Ascending aorta (tissue), 2 donors: ENCODE measurements around the gene SNTB2. TPM values are rescaled to one million over a fixed set of nuclear protein-coding genes. Genes with fewer than 3 reads are reported as not detected.

ENCODE experiments used
- DNase-seq, 2 donors: peaks; one replicate each; pipeline ENCODE4 v3.0.0-alpha.2; 2019; ENCODE audit warnings: low spot score in 2 of 2
- H3K27ac ChIP-seq, 2 donors: fragments of 200-600 bp; sonication (generic); one replicate each; pipeline ENCODE4 v1.5.1; 2016 to 2017; ENCODE audit warnings: mild to moderate bottlenecking in 1 of 2
- H3K27me3 ChIP-seq: fragments of 200-600 bp; sonication (generic); one replicate; pipeline ENCODE4 v1.5.1; 2017
- H3K36me3 ChIP-seq, 2 donors: fragments of 200-600 bp; sonication (generic); one replicate each; pipeline ENCODE4 v1.5.1; 2016
- H3K4me1 ChIP-seq, 2 donors: fragments of 200-600 bp; sonication (generic); one replicate each; pipeline ENCODE4 v1.5.1; 2016 to 2017; ENCODE audit warnings: mild to moderate bottlenecking in 1 of 2
- H3K4me3 ChIP-seq, 2 donors: fragments of 200-600 bp; sonication (generic); one replicate each; pipeline ENCODE4 v1.5.1; 2016 to 2017; ENCODE audit warnings: mild to moderate bottlenecking in 1 of 2
- H3K9me3 ChIP-seq, 2 donors: fragments of 200-600 bp; sonication (generic); one replicate each; pipeline ENCODE4 v1.5.1; 2016
- intact Hi-C: fragments of 100-400 bp; cut with DNase I; formaldehyde crosslinking; loops from one replicate; pipeline ENCODE4 v1.15.1; 2023
- total RNA-seq: library from RNA; depleted of rRNA; stranded (reverse); fragments of >200 nt; gene quantifications from one replicate; pipeline ENCODE4 v1.1.0, GENCODE V29; 2016
- TF ChIP-seq, protein P1 (sequence below), 3 experiments: fragments of 200-600 bp in 2 of 3; fragments of 450-650 bp in 1 of 3; sonication (generic) in 2 of 3; IDR thresholded peaks; one replicate each; pipeline ENCODE4 v1.5.1; 2016 to 2019; ENCODE audit warnings: antibody characterized with exemption in 3 of 3, mild to moderate bottlenecking in 1 of 3, moderate library complexity in 1 of 3

The SNTB2 gene
- total RNA-seq, 1 donor from 2014 or later = 19.7 TPM

DNA sequence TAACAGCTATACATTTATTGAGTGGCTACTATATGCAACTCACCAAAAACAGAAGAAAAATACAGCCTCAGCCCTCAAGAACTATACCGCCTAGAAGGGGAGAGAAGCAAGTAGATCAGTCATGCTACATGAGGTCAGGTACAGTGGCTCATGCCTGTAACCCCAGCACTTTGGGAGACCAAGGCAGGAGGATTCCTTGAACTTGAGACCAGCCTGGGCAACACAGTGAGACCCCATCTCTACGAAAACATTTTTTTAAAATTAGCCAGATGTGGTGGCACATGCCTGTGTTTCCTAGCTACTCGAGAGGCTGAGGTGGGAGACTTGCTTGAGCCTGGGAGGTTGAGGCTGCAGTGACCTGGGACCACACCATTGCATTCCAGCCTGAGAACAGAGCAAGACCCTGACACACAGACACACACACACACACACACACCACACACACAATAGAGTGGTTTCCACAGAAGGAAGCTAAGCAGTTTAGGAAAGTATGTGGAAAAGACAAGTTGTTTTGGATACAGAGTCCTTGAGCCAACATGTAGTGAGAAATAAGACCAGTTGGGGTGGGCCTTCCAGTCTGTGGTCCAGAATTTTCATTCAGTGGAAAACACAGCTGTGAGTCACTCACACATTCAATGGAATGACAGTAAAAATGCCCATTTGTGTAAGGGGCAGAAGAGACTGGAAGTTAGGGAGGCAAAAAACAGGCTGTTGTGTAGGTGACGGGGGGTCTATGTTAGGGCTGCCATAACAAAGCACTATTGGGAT is 10.7 kb upstream of the SNTB2 start:
- intact Hi-C loops = loop anchor here (10.0 kb wide), 1 partner anchor 1169 kb away; the partner anchor contains the start of gene DDX19A
- TF ChIP-seq, protein P1, sequence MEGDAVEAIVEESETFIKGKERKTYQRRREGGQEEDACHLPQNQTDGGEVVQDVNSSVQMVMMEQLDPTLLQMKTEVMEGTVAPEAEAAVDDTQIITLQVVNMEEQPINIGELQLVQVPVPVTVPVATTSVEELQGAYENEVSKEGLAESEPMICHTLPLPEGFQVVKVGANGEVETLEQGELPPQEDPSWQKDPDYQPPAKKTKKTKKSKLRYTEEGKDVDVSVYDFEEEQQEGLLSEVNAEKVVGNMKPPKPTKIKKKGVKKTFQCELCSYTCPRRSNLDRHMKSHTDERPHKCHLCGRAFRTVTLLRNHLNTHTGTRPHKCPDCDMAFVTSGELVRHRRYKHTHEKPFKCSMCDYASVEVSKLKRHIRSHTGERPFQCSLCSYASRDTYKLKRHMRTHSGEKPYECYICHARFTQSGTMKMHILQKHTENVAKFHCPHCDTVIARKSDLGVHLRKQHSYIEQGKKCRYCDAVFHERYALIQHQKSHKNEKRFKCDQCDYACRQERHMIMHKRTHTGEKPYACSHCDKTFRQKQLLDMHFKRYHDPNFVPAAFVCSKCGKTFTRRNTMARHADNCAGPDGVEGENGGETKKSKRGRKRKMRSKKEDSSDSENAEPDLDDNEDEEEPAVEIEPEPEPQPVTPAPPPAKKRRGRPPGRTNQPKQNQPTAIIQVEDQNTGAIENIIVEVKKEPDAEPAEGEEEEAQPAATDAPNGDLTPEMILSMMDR (IDR thresholded peaks at IDR 0.05) = no peak
- peak overlapping the region; percentile 5 to 35 for H3K27ac ChIP-seq
- peak in 1 of 2 donors; percentile 63 for DNase-seq
- no peaks in the 10 kb centered on the region for H3K27me3 ChIP-seq
- H3K4me1 ChIP-seq = peaks cover 10 to 41% of the 10 kb centered on the region in 2 donors
- H3K9me3 ChIP-seq = no peaks in the 10 kb centered on the region
- no peak overlapping the region for H3K4me3 ChIP-seq
- no peaks in the 10 kb centered on the region for H3K36me3 ChIP-seq

DNA sequence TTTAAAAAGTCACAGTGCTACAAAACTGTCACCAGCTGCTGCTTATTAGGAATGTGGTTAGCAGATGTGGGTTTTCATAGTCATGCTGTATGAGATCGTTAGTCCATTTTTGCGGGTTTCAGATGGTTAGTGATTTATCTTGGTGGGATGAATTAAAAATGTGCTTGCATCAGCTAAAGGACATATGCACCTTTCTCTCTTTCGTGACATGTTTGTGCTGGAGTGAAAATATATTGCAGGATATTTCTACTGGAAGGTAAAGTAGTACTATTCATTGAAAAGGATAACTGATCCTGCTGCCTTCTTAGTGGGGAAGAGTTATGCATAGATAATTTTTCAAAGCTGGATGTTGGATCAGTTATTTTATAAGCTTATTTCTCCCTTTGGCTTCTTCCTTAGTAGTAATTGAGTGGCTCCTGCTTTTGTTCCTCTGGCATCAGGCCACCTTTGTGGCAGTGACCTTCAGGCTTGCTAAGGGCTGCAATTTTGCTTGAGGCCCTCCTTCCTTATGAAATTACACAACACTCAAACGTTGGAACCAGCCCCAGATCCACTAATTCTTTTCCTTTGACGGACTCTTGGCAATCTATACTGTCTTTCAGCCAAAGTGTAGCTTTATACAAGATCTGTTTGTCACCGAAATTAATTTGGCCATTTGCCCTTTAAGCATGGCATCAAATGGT is 7.5 kb upstream of the SNTB2 start:
- intact Hi-C loops = loop anchor here (10.0 kb wide), 1 partner anchor 1165 kb away; the partner anchor contains the start of gene DDX19A
- Histone ChIP-seq H3K4me3 (no peak overlapping the region), H3K36me3 (no peaks in the 10 kb centered on the region), H3K4me1 (peaks cover 5 to 37% of the 10 kb centered on the region in 2 donors), H3K27ac (peak overlapping the region; percentile 73 to 79), H3K9me3 (no peaks in the 10 kb centered on the region), H3K27me3 (no peaks in the 10 kb centered on the region)
- TF ChIP-seq, protein P1 (IDR thresholded peaks at IDR 0.05) = no peak
- DNase-seq = peak in 1 of 2 donors; percentile 89

DNA sequence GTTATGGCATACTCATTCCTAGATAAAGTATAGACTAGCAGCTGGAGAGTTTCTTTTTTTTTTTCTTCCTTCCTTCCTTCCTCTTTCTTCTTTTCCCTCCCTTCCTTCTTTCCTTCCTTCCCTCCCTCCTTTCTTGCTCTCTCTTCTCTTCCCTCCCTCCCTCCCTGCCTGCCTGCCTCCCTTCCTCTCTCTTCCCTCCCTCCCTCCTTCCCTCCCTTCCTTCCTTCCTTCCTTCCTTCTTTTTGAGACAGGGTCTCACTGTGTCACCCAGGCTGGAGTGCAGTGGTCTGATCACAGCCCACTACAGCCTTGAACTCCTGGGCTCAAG is 7.0 kb upstream of the SNTB2 start:
- TF ChIP-seq, protein P1 (IDR thresholded peaks at IDR 0.05) = no peak
- Histone ChIP-seq H3K27ac (peak overlapping the region; percentile 73 to 79), H3K27me3 (no peaks in the 10 kb centered on the region), H3K4me3 (no peak overlapping the region), H3K36me3 (no peaks in the 10 kb centered on the region), H3K9me3 (no peaks in the 10 kb centered on the region), H3K4me1 (peaks cover 5 to 37% of the 10 kb centered on the region in 2 donors)
- intact Hi-C loops = no loop called here
- no peak for DNase-seq

DNA sequence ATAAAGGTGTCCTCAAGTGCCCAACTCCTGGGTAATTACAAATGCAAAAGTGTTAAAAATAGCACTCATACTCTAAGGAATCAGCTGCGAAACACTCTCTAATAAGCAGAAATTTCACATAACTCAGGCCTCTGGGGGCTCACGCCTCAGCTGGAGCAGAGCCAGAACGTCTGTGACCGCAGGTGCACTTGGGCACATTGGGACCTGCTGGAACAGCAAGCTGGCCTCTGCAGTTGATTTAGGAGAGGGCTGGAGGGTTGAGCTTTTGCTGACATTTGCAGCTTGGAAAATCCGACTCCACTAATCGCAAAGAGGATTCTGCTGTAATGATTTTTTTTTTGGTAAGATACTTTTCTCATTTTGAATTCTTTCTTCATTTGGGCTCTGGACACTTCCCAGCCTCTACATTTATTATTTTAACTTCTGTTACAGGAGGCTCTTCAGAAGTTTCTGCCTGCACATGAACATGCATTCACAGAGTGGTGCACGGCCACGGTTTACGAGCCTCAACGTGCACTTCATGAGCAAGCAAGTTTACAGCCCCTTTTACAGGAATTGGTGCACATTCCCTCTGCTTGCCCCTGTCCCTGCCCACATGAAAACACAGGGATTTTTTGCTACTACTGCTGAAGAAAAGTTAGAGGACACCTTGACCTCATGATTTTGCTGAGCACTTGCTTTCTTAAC is 4.1 kb upstream of the SNTB2 start:
- H3K36me3 ChIP-seq = no peaks in the 10 kb centered on the region
- intact Hi-C loops = no loop called here
- H3K27ac ChIP-seq = peak overlapping the region in 1 of 2 donors; percentile 25
- peaks cover 5 to 37% of the 10 kb centered on the region in 2 donors for H3K4me1 ChIP-seq
- TF ChIP-seq, protein P1 (IDR thresholded peaks at IDR 0.05) = no peak
- no peak for DNase-seq
- H3K9me3 ChIP-seq = no peaks in the 10 kb centered on the region
- no peak overlapping the region for H3K4me3 ChIP-seq
- H3K27me3 ChIP-seq = no peaks in the 10 kb centered on the region

DNA sequence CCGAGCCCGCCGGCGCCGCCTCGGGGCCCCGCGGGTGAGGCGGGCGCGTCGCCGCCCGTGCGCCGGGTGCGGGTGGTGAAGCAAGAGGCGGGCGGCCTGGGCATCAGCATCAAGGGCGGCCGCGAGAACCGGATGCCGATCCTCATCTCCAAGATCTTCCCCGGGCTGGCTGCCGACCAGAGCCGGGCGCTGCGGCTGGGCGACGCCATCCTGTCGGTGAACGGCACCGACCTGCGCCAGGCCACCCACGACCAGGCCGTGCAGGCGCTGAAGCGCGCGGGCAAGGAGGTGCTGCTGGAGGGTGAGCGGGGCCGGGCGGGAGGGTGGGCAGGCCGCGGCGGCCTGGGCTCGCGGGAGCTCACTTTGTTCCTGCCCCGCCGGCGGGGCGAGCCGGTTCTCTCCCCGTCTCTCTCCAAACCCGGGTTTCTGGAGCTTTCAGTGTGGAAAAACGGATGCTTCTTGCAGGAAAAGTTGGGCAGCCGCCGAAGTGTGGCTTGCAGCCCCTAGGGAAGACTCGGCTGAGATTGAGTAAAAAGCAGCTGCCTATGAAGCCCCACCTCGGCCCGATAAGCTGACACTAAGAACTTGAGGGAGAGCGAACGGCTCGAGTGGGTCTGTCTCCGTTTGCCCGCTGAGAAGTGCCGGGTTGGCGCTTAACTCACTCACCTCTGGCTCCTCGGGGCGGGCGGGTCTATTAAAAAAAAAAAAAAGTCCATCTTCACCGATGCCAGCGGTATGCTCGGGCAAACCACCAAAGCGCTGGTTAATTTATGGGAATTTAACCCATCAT is 677 bp downstream of the SNTB2 start:
- Histone ChIP-seq H3K4me3 (peak overlapping the region; percentile 83 to 91), H3K4me1 (peaks cover 11 to 40% of the 10 kb centered on the region in 2 donors), H3K36me3 (no peaks in the 10 kb centered on the region), H3K27me3 (no peaks in the 10 kb centered on the region), H3K27ac (peak overlapping the region; percentile 93 to 95), H3K9me3 (no peaks in the 10 kb centered on the region)
- DNase-seq = peak in 1 of 2 donors; percentile 77
- intact Hi-C loops = loop anchor here (1.0 to 5.0 kb wide), 4 partner anchors 16 to 90 kb away; partner anchors contain the start of genes CHTF8 and UTP4
- TF ChIP-seq, protein P1 (IDR thresholded peaks at IDR 0.05) = no peak
